Left lung (tissue), 10 donors: ENCODE measurements around the gene STAU1. TPM values are rescaled to one million over a fixed set of nuclear protein-coding genes. Genes with fewer than 3 reads are reported as not detected.

Experiments used
- ATAC-seq: fragments of 200-7000 bp; cut with Tn5 transposase; one replicate; pipeline ENCODE4 v1.9.1; 2020; ENCODE audit warnings: moderate library complexity
- DNase-seq, 4 donors: peaks; one replicate each; pipeline ENCODE4 v3.0.0-alpha.2; 2013 to 2020
- H3K27ac ChIP-seq, 2 donors: fragments of 200-600 bp; sonication (generic) in 1 of 2; one replicate each; pipeline versions ENCODE4 v1.5.0 to v1.8.0; 2020 to 2021
- H3K27me3 ChIP-seq, 2 donors: fragments of 200-600 bp; sonication (generic) in 1 of 2; one replicate each; pipeline versions ENCODE4 v1.5.0 to v1.8.0; 2020 to 2021
- H3K36me3 ChIP-seq, 2 donors: fragments of 200-600 bp; sonication (generic) in 1 of 2; one replicate each; pipeline versions ENCODE4 v1.5.0 to v1.8.0; 2020 to 2021
- H3K4me1 ChIP-seq, 2 donors: fragments of 200-600 bp; one replicate each; pipeline ENCODE4 v1.8.0; 2021
- H3K4me3 ChIP-seq, 2 donors: fragments of 200-600 bp; sonication (generic) in 1 of 2; one replicate each; pipeline versions ENCODE4 v1.5.0 to v1.8.0; 2020 to 2021; ENCODE audit warnings: mild to moderate bottlenecking in 1 of 2
- H3K9me3 ChIP-seq, 2 donors: fragments of 200-600 bp; sonication (generic) in 1 of 2; one replicate each; pipeline versions ENCODE4 v1.5.0 to v1.8.0; 2020 to 2021
- CTCF ChIP-seq, 2 donors: fragments of 200-600 bp; sonication (generic) in 1 of 2; IDR thresholded peaks; one replicate each; pipeline versions ENCODE4 v1.5.0 to v1.8.0; 2021; ENCODE audit warnings: antibody characterized with exemption in 2 of 2
- intact Hi-C, 2 donors: fragments of 100-400 bp; cut with DNase I; formaldehyde crosslinking; loops; one replicate each; pipeline versions ENCODE4 v1.11.2 to v1.14.2; 2022
- polyA plus RNA-seq, 6 donors: library from polyadenylated mRNA; unstranded; fragments of 120-200 nt; gene quantifications; one replicate each; pipeline ENCODE4 v1.2.1, GENCODE V29; 2013; ENCODE audit not compliant: insufficient read length in 6 of 6
- total RNA-seq, 2 donors: library from RNA; stranded (reverse); fragmentation: NEBNext Ultra II Directional; extraction: Animal tissue kit (Norgen Biotek cat#: 25700); gene quantifications; one replicate each; pipeline ENCODE4 v1.2.1, GENCODE V29; 2021
- donor health status: DM: no; HTN: yes; CAD: no.
- donor health status: DM: no; HTN: no; CAD: no.

STAU1 gene
- total and polyA plus RNA-seq, 8 donors: 68.6 to 103 (median 98.5) TPM

DNA sequence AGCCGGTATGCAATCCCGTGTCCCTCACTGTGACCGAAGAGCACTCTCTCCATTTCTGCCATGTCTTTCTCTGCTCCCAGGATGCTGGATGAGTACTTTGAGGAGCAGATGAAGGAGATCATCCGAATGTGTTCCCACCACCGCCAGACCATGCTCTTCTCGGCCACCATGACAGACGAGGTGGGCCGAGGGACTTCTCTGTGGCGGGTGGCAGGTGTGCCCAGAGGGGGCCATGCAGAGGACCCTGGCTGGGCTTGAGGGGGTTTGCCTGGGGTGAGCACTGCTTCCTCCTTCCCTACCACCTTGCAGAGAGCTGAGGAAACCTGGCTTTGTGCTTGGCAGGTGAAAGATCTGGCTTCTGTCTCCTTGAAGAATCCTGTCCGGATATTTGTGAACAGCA is 45.1 kb upstream of the STAU1 start:
- no peak for ATAC-seq
- H3K27ac ChIP-seq: no peak overlapping the region
- peaks cover 4 to 100% of the 10 kb centered on the region in 2 donors for H3K36me3 ChIP-seq
- H3K9me3 ChIP-seq: no peaks in the 10 kb centered on the region
- intact Hi-C loops: no loop called here
- no peaks in the 10 kb centered on the region for H3K27me3 ChIP-seq
- peaks cover 0 to 13% of the 10 kb centered on the region in 2 donors for H3K4me1 ChIP-seq
- no peak overlapping the region for H3K4me3 ChIP-seq
- no peak for TF ChIP-seq CTCF (IDR thresholded peaks at IDR 0.05)
- no peak for DNase-seq

- no peak for TF ChIP-seq CTCF (IDR thresholded peaks at IDR 0.05)
- intact Hi-C loops: no loop called here
- no peaks in the 10 kb centered on the region for H3K9me3 ChIP-seq
- no peak overlapping the region for H3K4me3 ChIP-seq
- peaks cover 4 to 100% of the 10 kb centered on the region in 2 donors for H3K36me3 ChIP-seq
- H3K4me1 ChIP-seq: peaks cover 0 to 13% of the 10 kb centered on the region in 2 donors
- DNase-seq (no peak), ATAC-seq (no peak)
- H3K27me3 ChIP-seq: no peaks in the 10 kb centered on the region
- no peak overlapping the region for H3K27ac ChIP-seq
Measured at GRCh38 chr20:49231471-49231870, 43.3 kb upstream of the STAU1 start.

- DNase-seq: peak in 1 of 4 donors; percentile 52
- TF ChIP-seq CTCF (IDR thresholded peaks at IDR 0.05): no peak
- Histone ChIP-seq H3K4me1 (peaks cover 0 to 13% of the 10 kb centered on the region in 2 donors), H3K27me3 (no peaks in the 10 kb centered on the region), H3K4me3 (no peak overlapping the region), H3K27ac (peak overlapping the region in 1 of 2 donors; percentile 57), H3K9me3 (no peaks in the 10 kb centered on the region), H3K36me3 (peaks cover 4 to 100% of the 10 kb centered on the region in 2 donors)
- intact Hi-C loops: no loop called here
- ATAC-seq: peak; percentile 79
Measured at GRCh38 chr20:49230561-49231133, 42.5 kb upstream of the STAU1 start.

GRCh38 chr20:49230021-49230420 is 41.9 kb upstream of the STAU1 start:
- Histone ChIP-seq H3K9me3 (no peaks in the 10 kb centered on the region), H3K36me3 (peaks cover 4 to 100% of the 10 kb centered on the region in 2 donors), H3K4me3 (no peak overlapping the region), H3K27me3 (no peaks in the 10 kb centered on the region), H3K4me1 (peaks cover 0 to 13% of the 10 kb centered on the region in 2 donors), H3K27ac (peak overlapping the region in 1 of 2 donors; percentile 57)
- TF ChIP-seq CTCF (IDR thresholded peaks at IDR 0.05): no peak
- DNase-seq: no peak
- ATAC-seq: no peak
- intact Hi-C loops: no loop called here

GRCh38 chr20:49229381-49229780 is 41.2 kb upstream of the STAU1 start:
- DNase-seq (no peak), ATAC-seq (no peak)
- peaks cover 4 to 100% of the 10 kb centered on the region in 2 donors for H3K36me3 ChIP-seq
- no peaks in the 10 kb centered on the region for H3K9me3 ChIP-seq
- no peak overlapping the region for H3K27ac ChIP-seq
- intact Hi-C loops: no loop called here
- H3K4me3 ChIP-seq: no peak overlapping the region
- H3K27me3 ChIP-seq: no peaks in the 10 kb centered on the region
- H3K4me1 ChIP-seq: peaks cover 0 to 13% of the 10 kb centered on the region in 2 donors
- no peak for TF ChIP-seq CTCF (IDR thresholded peaks at IDR 0.05)
